ENCODE data around the gene KIRREL3.

KIRREL3 gene

DNA sequence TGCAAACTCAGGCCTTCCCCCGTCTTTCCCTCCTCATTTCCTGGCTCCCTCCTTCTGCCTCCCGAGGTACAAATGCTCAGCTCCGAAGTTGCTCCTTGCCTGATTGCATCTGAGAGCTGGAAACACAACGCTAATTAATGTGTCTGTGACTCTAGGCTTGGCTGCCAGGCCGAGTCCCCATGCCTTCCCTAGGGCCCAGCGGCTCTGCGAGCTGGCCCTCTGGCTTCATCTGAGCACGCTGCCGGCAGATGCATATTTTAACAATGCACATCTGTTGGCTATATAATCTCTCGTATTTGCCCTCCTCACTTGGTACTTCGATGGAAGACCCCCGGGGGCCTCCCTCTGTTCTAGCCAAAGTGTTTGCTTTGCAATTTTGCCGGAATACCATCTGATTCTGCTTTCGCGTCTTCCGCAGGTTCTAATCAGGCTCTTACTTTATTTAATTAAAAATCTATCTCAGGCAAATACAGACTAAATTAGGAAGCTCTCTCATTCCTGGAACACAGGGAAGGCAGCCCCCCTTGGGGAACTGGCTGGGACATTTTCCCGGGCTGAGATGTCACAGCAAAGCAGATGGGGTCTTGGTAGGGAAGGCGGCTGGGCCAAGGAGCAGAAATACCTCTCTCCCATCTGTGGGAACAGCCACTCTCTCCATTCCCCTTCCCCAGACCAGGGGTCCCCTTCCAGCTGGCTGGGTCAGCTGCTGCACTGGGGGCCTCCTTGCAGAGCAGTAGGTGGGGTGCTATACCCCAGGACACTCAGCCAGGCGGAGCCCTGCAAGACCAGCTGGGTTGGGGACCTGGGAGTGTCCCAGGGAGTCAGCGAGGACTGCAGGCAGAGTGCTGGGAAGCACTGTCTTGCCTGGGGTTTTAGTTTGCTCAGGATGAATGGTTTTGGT lies 482.2 kb downstream of the KIRREL3 start:
- DNase-seq (ENCODE audit: low read depth in 1 of 2, low spot score in 1 of 2): no peak

DNA sequence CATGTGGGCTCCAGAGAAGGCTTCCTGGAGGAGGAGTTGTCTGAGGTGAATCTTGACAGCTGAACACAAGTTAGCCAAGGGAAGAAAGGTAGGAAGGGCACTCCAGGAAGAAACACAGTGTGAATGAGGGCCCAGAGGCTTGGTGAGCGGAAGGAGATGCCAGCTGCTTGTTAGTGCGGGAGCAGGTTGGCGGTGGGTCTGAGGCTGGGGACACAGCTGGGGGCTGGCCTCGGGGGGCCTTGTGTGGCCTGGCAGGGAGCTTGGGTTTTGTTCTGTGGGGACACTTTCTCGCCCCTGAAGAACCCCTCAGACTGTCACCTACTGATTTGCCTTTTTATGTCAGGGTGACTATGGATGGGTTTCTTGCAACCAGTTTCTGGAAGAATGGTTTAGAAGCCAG lies 485.1 kb downstream of the KIRREL3 start:
- no peak for DNase-seq (ENCODE audit: low read depth in 1 of 2, low spot score in 1 of 2)

DNA sequence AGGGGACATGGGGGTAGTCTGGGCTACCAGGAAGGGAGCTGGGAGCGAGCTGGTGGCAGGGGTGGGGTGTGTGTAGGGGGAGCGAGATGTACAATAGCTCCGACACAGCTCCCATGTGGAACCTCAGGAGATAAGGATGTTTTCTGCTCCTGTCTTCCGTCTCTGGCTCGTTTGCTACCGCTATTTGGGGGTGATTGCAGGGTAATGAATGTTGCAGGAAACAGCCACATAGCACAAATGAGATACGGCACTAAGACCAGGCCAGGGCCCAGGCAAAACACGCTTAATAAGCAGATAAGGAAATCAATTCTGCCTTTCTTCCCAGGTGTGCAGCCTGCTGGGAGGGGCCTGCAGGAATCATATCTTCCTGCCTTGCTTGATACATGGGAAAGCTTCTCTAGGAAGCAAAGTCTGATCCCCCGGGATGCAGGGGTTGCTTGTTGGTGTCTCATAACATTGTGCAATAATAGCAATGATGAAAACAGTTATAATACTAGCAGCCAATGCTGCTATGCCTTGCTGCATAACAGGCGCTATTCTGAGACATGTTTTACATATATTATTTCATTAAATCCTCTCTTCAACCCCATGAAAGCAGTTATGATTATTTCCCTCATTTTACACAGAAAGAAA lies 486.4 kb downstream of the KIRREL3 start:
- no peak for DNase-seq (ENCODE audit: low read depth in 1 of 2, low spot score in 1 of 2)

DNA sequence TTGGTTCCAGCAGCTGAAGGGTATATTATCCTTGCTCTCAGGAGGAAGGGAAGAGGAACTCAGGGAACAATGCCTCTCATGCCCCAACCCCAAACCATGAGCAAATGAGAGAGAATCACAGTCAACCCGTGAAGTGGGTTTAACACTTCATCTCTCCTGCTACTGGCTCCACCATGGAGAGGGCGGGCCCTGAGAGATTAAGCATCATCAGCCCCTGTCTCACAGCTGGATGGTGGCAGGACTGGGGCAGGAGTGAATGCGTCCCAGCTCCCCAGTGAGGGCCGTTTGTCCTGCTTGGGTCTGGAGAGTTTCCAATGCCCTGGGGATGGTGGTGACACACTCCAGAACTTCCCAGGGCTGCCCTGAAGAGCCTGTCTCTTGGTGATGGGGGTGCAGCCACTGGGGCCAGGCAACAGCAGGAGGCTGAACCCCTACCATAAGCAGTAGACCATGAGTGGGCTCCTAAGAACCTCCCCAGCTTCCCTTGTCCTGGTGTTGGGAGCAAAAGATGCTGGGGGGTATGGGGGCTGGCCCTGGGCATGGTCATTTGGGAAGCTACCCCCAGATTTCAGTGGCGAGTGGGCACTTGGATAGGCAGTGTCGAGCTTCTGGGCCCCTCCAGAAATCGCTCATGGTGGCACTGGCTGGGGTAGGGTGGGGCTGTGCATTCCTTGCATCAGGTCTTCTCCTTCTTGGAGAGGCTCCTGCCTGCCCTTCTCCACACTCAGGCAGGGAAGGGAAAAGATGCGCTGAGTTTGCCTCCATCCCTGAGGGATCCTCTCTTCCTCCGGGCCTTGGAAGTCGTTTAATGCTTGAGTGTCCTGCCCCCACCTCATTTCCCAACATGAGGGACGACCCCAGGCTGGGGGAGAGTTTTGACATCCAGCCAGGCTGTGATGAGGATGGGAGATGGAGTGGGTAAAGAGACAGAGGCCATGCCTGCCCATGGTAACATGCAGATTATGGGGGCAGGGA lies 487.5 kb downstream of the KIRREL3 start:
- no peak for DNase-seq (ENCODE audit: low read depth in 1 of 2, low spot score in 1 of 2)

DNA sequence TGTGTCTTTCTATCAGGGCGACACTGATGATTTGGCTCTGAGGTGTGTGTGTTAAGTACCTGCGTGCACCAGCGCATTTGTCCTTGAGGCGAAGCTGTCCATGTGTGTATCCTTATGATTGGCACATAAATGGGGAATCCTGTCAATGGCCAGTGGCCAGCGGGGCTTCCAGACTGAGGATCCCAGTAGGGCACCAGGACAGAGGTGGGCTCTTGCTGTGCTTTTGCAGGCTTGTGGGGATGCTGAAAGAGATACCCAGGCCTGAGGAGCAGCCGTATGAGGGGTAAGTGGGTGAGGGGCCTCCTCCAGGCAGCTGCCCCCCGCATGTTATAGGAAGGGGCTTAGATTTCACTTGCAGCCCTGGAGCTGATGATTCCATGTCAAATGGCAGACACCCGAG lies 488.3 kb downstream of the KIRREL3 start:
- no peak for DNase-seq (ENCODE audit: low read depth in 1 of 2, low spot score in 1 of 2)

DNA sequence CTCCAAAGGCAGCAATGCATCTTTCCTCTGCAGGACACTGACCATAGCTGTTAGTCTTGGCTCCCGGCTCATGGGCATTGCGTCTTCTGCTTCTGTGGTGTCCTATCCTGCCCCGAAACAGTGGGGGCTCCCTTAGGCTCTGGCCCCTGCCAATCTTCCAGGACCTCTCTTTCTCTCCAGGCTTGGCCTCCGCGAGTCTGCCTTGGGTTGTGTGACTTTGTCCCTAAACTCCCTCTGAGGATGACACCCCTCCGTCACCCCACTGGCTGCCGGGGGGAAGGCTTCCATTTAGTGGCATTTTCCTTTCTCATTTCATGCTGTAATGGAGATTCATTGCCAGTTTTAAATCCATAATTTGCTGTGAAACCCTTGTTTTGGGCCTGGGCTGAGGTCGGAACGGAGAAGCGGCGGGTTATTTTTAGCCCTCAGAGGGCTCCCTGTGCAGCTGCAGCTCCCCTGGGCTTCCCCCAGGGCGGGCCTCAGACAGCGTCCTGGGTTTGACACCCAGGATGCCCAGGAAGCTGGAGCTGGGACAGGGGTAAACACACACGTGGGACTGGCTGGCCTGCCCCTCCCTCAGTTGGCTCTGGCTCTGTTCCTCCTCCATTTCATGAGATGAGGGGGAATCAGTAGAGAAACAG lies 489.0 kb downstream of the KIRREL3 start:
- no peak for DNase-seq (ENCODE audit: low read depth in 1 of 2, low spot score in 1 of 2)

DNA sequence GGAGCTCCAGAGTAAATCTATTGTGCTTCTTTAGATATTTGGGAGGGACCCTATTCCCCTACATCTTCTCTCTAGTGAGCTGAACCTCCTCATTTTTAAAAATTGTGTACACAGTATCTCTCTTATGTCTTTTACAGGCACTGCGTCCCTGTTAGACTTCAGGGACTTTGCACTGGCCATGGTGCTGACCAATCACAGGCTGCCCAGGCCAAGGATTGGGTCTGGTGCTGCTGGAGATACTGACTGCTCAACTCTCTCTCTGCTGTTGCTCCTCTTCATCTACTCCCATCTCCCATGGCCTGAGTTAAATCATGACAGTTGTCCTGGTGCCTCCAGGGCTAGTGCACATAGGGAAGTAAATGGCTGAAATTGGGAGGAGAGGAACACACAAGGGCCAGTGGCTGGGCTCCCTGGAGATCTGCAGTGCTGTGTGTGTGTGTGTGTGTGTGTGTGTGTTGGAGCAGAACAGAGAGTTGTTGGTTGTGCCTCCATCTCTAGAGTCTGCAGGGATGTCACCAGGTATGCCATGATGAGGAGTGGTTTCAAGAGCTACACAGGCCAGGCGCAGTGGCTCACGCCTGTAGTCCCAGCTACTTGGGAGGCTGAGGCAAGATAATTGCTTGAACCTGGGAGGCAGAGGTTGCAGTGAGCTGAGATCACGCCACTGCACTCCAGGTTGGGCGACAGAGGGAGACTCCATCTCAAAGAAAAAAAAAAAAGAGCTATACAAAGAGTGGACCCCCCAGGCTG lies 489.8 kb downstream of the KIRREL3 start:
- no peak for DNase-seq (ENCODE audit: low read depth in 1 of 2, low spot score in 1 of 2)

DNA sequence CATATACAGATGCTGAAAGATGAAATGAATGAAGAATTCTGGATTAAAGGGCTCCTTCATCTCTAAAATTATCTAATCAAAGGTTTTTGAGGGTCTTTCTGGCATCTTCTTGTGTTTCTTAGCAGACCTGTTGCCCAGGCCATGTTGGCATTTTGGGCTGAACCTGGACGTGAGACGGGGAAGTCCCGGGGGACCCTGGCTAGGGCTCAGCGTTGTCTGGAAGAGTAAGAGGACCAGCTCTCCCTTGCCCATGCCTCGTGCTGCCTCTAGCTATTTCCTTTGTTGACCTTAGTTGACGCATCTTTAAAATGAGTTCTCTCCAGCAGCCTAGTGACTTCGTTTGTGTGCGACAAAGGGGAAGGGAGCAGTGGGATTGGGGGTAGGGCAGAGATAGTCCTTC lies 492.9 kb downstream of the KIRREL3 start:
- DNase-seq (ENCODE audit: low read depth in 1 of 2, low spot score in 1 of 2): no peak

DNA sequence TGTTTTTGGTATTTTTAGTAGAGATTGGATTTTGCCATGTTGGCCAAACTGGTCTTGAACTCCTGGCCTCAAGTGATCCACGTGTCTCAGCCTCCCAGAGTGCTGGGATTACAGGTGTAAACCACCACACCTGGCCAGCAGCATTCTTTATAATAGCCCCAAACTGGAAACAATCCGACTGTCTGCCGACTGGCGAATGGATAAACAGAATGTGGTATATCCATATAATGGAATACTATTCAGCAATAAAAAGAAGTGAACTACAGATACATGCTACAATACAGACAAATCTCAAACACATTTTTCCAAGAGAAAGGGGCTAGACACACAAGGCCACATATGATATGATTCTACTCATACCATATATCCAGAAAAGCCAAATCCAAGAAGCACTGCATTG lies 493.8 kb downstream of the KIRREL3 start:
- no peak for DNase-seq (ENCODE audit: low read depth in 1 of 2, low spot score in 1 of 2)

DNA sequence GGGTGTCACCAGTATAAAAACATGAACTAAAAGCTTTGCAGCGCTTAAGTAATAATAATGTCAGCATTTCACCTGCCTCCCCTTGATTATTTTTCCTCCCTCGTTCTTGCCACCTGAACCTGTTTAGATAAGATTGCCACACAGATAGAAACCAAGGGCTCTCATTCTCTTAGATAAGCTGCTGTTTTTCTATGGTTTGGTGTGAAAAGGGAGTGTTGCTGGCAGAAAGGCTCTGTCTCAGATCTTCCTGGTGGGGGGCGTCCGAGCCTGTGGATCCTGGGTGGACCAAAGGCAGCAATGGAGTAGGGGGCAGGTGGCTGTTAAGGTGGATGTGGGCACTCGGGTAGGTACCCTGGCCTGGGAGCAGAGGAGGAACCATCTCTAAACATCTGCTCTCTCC lies 497.6 kb downstream of the KIRREL3 start:
- no peak for DNase-seq (ENCODE audit: low read depth in 1 of 2, low spot score in 1 of 2)

DNA sequence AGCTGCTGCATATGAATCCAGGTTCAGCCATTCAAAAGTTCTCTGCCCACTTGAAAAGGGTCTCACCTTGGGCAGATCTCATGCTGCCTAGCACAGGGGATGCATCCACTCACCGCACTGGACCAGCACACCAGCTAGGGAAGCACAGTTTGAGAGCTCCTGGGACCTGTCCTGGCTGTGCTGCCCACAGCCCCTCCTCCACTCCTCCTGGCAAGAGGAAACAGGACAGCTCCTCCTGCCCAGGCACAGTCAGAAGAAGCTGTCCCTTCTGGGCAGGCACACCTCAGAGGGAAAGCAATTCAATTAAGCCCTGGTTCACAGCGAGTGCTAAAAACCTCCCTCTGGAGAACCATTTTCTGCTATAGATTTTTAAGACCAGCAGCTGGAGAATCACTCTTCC lies 498.4 kb downstream of the KIRREL3 start:
- DNase-seq (ENCODE audit: low read depth in 1 of 2, low spot score in 1 of 2): no peak

DNA sequence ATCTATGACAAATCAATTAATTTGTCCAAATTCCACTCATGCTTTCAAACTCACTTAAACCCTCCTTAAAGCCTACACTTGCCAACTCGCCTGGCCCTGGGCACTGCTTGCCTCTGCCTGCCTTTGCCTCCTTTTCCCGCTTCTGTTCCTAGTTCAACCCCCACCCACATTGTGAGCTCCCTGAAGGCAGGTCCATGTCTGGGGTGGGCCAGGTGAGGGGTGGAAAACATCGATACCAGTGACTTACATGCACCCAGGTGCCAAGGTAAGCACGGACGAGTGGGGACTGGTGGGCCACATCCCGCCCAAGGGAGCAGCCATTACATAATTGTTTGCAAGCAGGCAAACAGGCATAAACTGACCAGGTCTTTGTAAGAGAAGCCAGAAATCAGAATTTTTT lies 498.9 kb downstream of the KIRREL3 start:
- no peak for DNase-seq (ENCODE audit: low read depth in 1 of 2, low spot score in 1 of 2)

DNA sequence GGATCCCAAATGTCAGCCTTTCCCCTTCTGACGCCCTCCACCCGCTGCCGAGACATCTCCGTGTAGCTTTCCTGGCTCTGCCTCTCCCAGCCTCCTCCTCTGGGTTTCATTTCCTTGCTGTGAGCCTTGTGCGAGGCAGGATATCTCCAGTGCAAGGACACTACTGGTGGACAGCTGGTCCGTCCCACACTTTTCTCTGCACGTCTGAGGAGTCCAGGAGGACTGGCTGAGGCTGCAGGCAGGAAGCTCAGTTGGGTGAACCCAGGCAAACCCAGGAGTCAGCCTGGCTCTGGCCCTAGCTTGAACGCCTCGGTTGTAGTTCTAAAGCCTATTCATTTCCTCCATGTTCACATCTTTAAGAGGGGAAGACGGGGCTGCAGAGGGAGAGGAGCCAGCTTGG lies 499.6 kb downstream of the KIRREL3 start:
- no peak for DNase-seq (ENCODE audit: low read depth in 1 of 2, low spot score in 1 of 2)

DNA sequence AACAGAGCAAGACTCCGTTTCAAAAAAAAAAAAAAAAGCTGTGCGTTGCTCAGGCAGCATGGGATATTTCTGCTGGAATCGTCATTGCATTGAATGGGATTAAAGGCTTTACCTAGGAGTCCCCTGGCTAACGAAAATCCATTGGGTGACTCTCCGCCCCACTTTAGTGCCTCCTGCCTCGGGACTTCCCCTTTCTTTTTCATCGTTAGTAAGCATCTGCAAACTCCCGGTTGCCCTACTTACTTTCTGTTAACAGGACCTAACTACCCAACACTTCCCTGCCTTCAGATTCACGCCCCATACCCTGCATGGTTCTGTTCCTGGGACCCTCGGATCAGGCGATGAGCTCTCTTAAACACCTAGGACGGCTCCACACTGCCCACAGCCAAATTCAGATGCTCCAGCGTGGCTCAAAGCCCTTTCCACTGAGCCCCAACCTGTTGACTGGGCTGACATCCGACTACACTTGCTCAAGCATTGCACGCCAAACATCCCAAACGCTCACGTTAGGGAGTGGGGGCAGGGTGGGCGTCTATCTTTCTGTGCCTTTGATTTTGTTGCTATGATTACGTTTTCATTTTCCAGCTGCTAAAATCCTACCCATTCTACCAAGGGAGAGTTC lies 501.3 kb downstream of the KIRREL3 start:
- no peak for DNase-seq (ENCODE audit: low read depth in 1 of 2, low spot score in 1 of 2)

DNA sequence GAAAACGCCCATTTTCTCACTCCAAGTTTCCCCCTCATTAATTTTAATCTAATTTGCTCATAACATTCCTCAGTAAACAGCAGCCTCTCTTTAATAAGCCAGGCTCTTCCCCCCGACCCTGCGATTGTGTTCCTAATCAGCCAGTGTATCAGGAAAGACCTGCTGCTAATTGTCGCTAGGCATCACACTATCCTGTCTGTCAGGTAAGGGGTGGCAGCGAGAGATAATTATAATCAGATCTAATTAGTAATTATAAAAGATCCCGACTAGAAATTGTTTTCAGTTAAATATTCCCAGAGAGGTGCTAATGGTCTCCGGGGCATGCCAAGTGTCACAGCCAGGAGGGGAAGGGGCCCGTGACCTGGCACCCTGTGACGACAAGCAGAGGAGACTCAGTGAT lies 502.3 kb downstream of the KIRREL3 start:
- DNase-seq (ENCODE audit: low read depth in 1 of 2, low spot score in 1 of 2): no peak

DNA sequence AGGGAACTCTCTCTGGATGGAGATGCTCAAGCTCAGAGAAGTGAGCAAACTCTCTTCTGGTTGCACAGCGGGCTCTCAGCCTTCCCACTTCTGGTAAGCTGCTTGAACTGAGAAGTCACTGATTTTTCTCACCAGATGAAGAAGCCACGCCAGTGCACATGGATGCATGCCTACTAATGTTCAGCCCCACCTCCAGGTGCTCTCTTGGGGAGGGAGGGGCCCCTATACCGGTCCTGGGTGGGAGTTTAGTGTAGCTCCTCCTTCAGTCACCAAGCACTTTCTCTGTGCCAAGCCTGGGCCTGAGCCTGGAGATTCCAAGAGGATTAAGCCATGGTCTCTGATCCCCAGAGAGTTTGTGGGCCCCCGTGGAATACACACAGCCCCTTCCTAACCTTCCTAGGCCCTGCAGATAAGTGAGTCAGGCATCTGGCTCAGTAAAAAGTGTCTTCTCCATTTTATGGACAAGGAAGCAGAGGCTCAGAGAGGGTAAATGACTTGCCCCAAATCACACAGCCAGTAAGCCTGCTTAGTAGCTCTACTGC lies 502.9 kb downstream of the KIRREL3 start:
- DNase-seq (ENCODE audit: low read depth in 1 of 2, low spot score in 1 of 2): no peak

DNA sequence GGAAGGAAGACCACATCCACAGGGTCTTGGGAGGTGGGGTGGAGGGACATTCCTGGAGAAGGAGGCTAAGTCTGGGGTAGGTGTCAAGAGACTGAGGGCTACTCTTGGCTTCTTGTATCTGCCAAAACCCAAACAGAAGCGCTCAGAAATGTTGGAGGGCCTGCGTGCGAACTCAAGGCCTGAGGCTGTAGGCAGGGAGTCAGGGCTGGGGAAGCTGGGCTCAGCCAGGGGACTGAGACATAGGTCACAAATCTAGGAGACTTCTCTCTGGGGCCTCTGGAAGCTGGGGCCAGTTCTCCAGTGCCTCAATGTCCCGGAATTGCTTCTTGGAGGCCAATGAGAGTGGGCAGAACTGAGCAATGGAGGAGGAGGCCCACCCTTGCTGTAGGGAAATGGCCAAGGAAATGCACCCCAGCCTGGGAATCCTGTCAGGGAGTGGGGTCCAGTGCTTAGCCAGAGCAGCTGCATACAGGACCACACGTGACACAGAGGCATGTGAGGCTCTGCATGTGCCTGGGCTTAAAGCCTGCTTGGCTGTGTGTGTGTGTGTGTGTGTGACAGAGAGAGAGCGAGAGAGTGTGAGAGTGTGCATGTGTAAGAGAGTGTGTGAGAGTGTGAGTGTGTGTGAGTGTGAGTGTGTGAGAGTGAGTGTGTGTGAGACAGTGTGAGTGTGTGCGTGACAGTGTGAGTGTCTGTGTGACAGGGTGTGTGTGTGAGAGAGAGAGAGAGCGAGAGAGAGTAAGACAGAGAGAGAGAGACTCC lies 503.8 kb downstream of the KIRREL3 start:
- DNase-seq (ENCODE audit: low read depth in 1 of 2, low spot score in 1 of 2): no peak

DNA sequence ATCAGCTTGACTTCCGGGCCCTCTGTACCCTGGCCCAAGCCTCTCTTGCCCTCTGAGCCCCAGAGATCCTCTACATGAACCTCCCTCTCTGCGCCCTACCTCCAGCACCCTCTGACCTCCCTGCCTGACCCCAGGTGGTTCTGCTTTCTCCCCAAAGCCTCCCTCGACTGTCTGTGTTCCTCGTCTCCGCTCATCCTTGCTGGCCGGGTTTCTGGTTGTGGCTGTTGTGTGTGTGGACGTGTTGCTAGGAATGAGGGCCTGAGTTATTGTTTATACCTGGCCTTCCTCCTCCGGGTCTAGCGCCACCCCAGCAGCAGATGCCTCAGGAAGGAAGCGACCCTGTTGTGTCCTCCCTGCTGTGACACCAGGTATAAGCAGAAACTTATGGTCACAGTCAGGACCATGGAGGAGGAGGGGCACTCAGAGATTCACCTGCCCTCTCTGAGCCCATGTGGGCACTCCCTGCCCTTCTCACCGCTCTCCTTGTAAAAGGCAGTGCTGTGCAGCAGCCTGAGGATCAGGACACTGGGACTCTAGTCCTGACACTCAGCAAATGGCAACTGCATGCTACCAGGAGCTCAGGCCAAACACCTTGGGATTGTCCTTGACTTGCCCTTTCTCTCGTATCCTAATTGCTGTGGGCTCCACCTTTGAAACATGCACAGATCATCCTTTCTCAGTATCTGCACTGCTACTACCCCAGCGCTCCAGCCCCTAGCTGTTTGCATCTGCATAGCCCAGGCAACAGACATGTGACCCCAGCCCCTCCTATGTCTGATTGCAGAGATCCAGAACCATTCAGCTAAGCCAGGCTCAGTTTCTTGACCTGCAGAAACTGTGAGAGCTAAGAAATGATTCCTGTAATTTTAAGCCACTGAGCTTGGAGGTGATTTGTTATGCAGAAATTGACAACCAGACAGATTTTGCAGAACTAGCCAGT lies 505.0 kb downstream of the KIRREL3 start:
- DNase-seq (ENCODE audit: low read depth in 1 of 2, low spot score in 1 of 2): no peak
